HepG2 (cell line): Measurements from ENCODE around the gene KLRC2. TPM values are rescaled to one million over a fixed set of nuclear protein-coding genes. Genes with fewer than 3 reads are reported as not detected.
"Not testable (repeated sequence)": the region's sequence is repeated elsewhere in the genome, so short reads cannot be mapped to it uniquely, and the experiment has no call there.

Source experiments
- ATAC-seq: fragments of 200-7000 bp; cut with Tn5 transposase; 3 replicates; pipeline ENCODE4 v1.9.1; 2020; ENCODE audit warnings: mild to moderate bottlenecking, moderate library complexity
- BruUV-seq: library from RNA; stranded (reverse); fragments of 400-500 nt; replicated peaks from 2 replicates; lab custom pipeline; 2021; lab: Mats Ljungman, UMichigan
- CTCF ChIA-PET: fragments of 300-600 bp; formaldehyde crosslinking; extraction: SDS; loops from one replicate; lab custom pipeline; 2021; ENCODE audit warnings: low total read pairs, inconsistent platforms, low intra/inter-chr PET ratio; lab: Yijun Ruan, JAX
- POLR2A ChIA-PET: fragments of 350-600 bp; sonication (Branson Sonifier 250); formaldehyde crosslinking; loops from one replicate; lab custom pipeline; 2020; ENCODE audit warnings: antibody characterized with exemption, inconsistent platforms; lab: Yijun Ruan, JAX
- DNase-seq: peaks from one replicate; pipeline ENCODE4 v3.0.0-alpha.2; 2015; ENCODE audit warnings: low spot score
- FAIRE-seq: peaks from 3 replicates; lab custom pipeline; 2011; peaks lifted over from hg19 to GRCh38; lab: Jason Lieb, UNC
- H2AFZ ChIP-seq: one replicate; pipeline ENCODE4 v1.6.1; 2011; ENCODE audit warnings: low read length, inconsistent platforms
- H3K27ac ChIP-seq: fragments of 300-600 bp; 3 replicates; pipeline ENCODE4 v1.8.0; 2011; ENCODE audit warnings: mixed run types, mild to moderate bottlenecking, mixed read lengths, low read length, inconsistent platforms; ENCODE audit not compliant: insufficient read depth; ENCODE audit errors: extremely low read length
- H3K27me3 ChIP-seq, 2 experiments: fragments of 200-600 bp in 1 of 2; 2 replicates in 1 of 2; 3 replicates in 1 of 2; pipeline versions ENCODE4 v1.6.0 to v1.8.0; 2011; ENCODE audit warnings: low read length in 2 of 2, mild to moderate bottlenecking in 2 of 2, moderate library complexity in 2 of 2, inconsistent platforms in 1 of 2; ENCODE audit not compliant: insufficient read depth in 2 of 2, control insufficient read depth in 1 of 2
- H3K36me3 ChIP-seq, 2 experiments: fragments of 200-600 bp in 1 of 2; replicated peaks in 1 of 2; 2 replicates in 1 of 2; 3 replicates in 1 of 2; pipeline versions ENCODE4 v1.5.1 to v1.8.0; 2011; ENCODE audit warnings: low read length in 2 of 2, inconsistent platforms in 1 of 2; ENCODE audit not compliant: insufficient read depth in 2 of 2, control insufficient read depth in 1 of 2
- H3K4me1 ChIP-seq: 2 replicates; pipeline ENCODE4 v1.5.1; 2012; ENCODE audit warnings: low read length, inconsistent platforms; ENCODE audit not compliant: insufficient read depth
- H3K4me2 ChIP-seq: 2 replicates; pipeline ENCODE4 v1.6.0; 2011; ENCODE audit warnings: low read depth, low read length, inconsistent platforms
- H3K4me3 ChIP-seq, 3 experiments: fragments of 200-600 bp in 1 of 3; sonication (generic), shearing (Covaris generic) in 1 of 3; replicated peaks in 1 of 3; 2 replicates each; pipeline ENCODE4 v1.5.1; 2011 to 2016; ENCODE audit warnings: low read length in 3 of 3, inconsistent platforms in 2 of 3, low read depth in 2 of 3, mild to moderate bottlenecking in 2 of 3, control low read depth in 1 of 3, mixed read lengths in 1 of 3; ENCODE audit not compliant: insufficient read depth in 1 of 3
- H3K79me2 ChIP-seq: one replicate; pipeline ENCODE4 v1.6.1; 2011; ENCODE audit warnings: low read length, inconsistent platforms; ENCODE audit not compliant: insufficient read depth
- H3K9ac ChIP-seq: 2 replicates; pipeline ENCODE4 v1.6.0; 2011; ENCODE audit warnings: mild to moderate bottlenecking, low read depth, low read length, inconsistent platforms; ENCODE audit not compliant: insufficient read depth
- H3K9me3 ChIP-seq: 2 replicates; pipeline ENCODE4 v1.5.1; 2012; ENCODE audit warnings: mild to moderate bottlenecking, low read length
- H4K20me1 ChIP-seq: 2 replicates; pipeline ENCODE4 v1.6.0; 2011; ENCODE audit warnings: inconsistent platforms, mild to moderate bottlenecking, low read length, moderate library complexity; ENCODE audit not compliant: insufficient read depth
- ATRX ChIP-seq: sonication (generic); formaldehyde crosslinking; IDR thresholded peaks from 2 replicates; pipeline ENCODE4 v1.4.0; 2020; ENCODE audit warnings: missing genetic modification reagents, borderline replicate concordance
- HMGXB4 ChIP-seq, 2 experiments: sonication (generic) in 1 of 2; formaldehyde crosslinking in 1 of 2; IDR thresholded peaks; 2 replicates each; pipeline versions ENCODE4 v1.4.0 to v1.6.1; 2018 to 2020; ENCODE audit warnings: missing genetic modification reagents in 2 of 2, borderline replicate concordance in 1 of 2, low read depth in 1 of 2, mild to moderate bottlenecking in 1 of 2, missing biosample characterization in 1 of 2
- IKZF4 ChIP-seq: sonication (generic); formaldehyde crosslinking; IDR thresholded peaks from 2 replicates; pipeline ENCODE4 v1.5.1; 2020; ENCODE audit warnings: borderline replicate concordance, mild to moderate bottlenecking, low read depth, missing genetic modification reagents; ENCODE audit errors: not compliant biosample characterization
- MIXL1 ChIP-seq: IDR thresholded peaks from 2 replicates; pipeline ENCODE4 v1.6.1; 2016
- POLR2A ChIP-seq, 2 experiments: IDR thresholded peaks; 2 replicates each; pipeline ENCODE4 v1.6.1; 2011; ENCODE audit warnings: low read depth in 2 of 2, low read length in 2 of 2, mild to moderate bottlenecking in 1 of 2, moderate library complexity in 1 of 2; ENCODE audit not compliant: insufficient read depth in 1 of 2
- RARG ChIP-seq: sonication (generic); formaldehyde crosslinking; IDR thresholded peaks from 2 replicates; pipeline ENCODE4 v1.4.0; 2020; ENCODE audit warnings: low read depth, mild to moderate bottlenecking, missing genetic modification reagents
- SOX6 ChIP-seq, 2 experiments: fragments of 450-650 bp in 1 of 2; sonication (generic) in 1 of 2; formaldehyde crosslinking in 1 of 2; IDR thresholded peaks; 2 replicates each; pipeline versions ENCODE4 v1.4.0 to v1.6.1; 2017 to 2020; ENCODE audit warnings: antibody characterized with exemption in 1 of 2, mild to moderate bottlenecking in 1 of 2, missing genetic modification reagents in 1 of 2
- TOPORS ChIP-seq: sonication (generic); formaldehyde crosslinking; IDR thresholded peaks from 2 replicates; pipeline ENCODE4 v1.8.0; 2023; ENCODE audit warnings: mild to moderate bottlenecking, missing genetic modification reagents
- ZNF644 ChIP-seq: IDR thresholded peaks from 2 replicates; pipeline ENCODE4 v1.6.1; 2016; ENCODE audit warnings: low read depth
- WGBS: methylation state at CpG from one replicate; pipeline ENCODE4 v1.1.6; 2017; ENCODE audit warnings: low lambda C conversion rate; 5-methylcytosine and 5-hydroxymethylcytosine counted together
- in situ Hi-C: cut with HindIII; loops from 2 replicates; pipeline ENCODE4 v1.10.0; 2017; ENCODE audit warnings: low pct_unique_long_range_greater_than_20kb; ENCODE audit not compliant: extremely low pct_ligation_motif_present
- intact Hi-C: fragments of 100-400 bp; cut with micrococcal nuclease; formaldehyde crosslinking; loops from one replicate; pipeline ENCODE4 v1.10.0; 2022; ENCODE audit not compliant: unreplicated experiment
- polyA plus RNA-seq, 8 experiments: library from polyadenylated mRNA; depleted of rRNA in 3 of 8; stranded (reverse) in 7 of 8; unstranded in 1 of 8; fragments of >200 nt; fragmentation: Illumina TruSeq in 4 of 8; extraction: Trizol in 4 of 8; gene quantifications; 2 replicates each; pipeline versions ENCODE4 v1.2.1 to v1.2.3, GENCODE V29; 2011 to 2016; ENCODE audit warnings: low read depth in 4 of 8, missing spikeins in 1 of 8, mixed read lengths in 1 of 8; ENCODE audit not compliant: insufficient read depth in 1 of 8
- total RNA-seq, 5 experiments: library from RNA; depleted of rRNA; stranded (reverse); fragments of >200 nt; fragmentation: Illumina TruSeq; extraction: Trizol; gene quantifications; 2 replicates each; pipeline ENCODE4 v1.2.3, GENCODE V29; 2016; ENCODE audit warnings: low read depth in 1 of 5

The KLRC2 gene
- total and polyA plus RNA-seq, 2 of the 13 experiments (the other 11 are each of a cell fraction or from before 2014, with no cell fraction given): 0.20 to 0.49 TPM

GRCh38 chr12:10387498-10387897 is 48.3 kb downstream of the KLRC2 start:
- H3K36me3 ChIP-seq, H4K20me1 ChIP-seq, ATAC-seq, intact Hi-C loops, H3K4me2 ChIP-seq, CTCF ChIA-PET, in situ Hi-C loops, H3K4me1 ChIP-seq, H3K79me2 ChIP-seq, H3K9ac ChIP-seq, H3K9me3 ChIP-seq, H2AFZ ChIP-seq, FAIRE-seq, H3K27me3 ChIP-seq, BruUV-seq, H3K27ac ChIP-seq, POLR2A ChIA-PET, DNase-seq, H3K4me3 ChIP-seq: not testable (repeated sequence)
- 44% methylated on average over 6 of the region's 6 CpGs for WGBS

GRCh38 chr12:10386857-10387256 is 49.0 kb downstream of the KLRC2 start:
- CTCF ChIA-PET: no interaction called here
- no peaks in the 10 kb centered on the region for H3K27me3 ChIP-seq
- no peaks in the 10 kb centered on the region for H3K9me3 ChIP-seq
- intact Hi-C loops (no loop called here), in situ Hi-C loops (no loop called here)
- H4K20me1 ChIP-seq: no peaks in the 10 kb centered on the region
- FAIRE-seq (no peak), DNase-seq (no peak), ATAC-seq (no peak)
- H3K79me2 ChIP-seq: no peaks in the 10 kb centered on the region
- no peak overlapping the region for H3K27ac ChIP-seq
- H2AFZ ChIP-seq: no peak overlapping the region
- H3K9ac ChIP-seq: no peak overlapping the region
- H3K4me3 ChIP-seq: no peak overlapping the region
- POLR2A ChIA-PET: no interaction called here
- no peaks in the 10 kb centered on the region for H3K36me3 ChIP-seq
- no peaks in the 10 kb centered on the region for H3K4me1 ChIP-seq
- WGBS: 4% methylated on average over 1 of the region's 1 CpG
- no TSS peak for BruUV-seq
- no peak overlapping the region for H3K4me2 ChIP-seq
- TF ChIP-seq POLR2A (IDR thresholded peaks at IDR 0.05; ENCODE audit: insufficient read depth in 1 of 2, low read depth in 2 of 2, low read length in 2 of 2) (no peak), RARG (CRISPR knock-in tag) (no peak), IKZF4 (no peak), SOX6 (IDR thresholded peaks at IDR 0.05) (no peak), SOX6 (CRISPR knock-in tag; IDR thresholded peaks at IDR 0.05) (no peak), TOPORS (no peak), ATRX (CRISPR knock-in tag) (no peak), MIXL1 (CRISPR knock-in tag) (no peak), ZNF644 (CRISPR knock-in tag) (no peak), HMGXB4 (CRISPR knock-in tag; IDR thresholded peaks at IDR 0.05; ENCODE audit: borderline replicate concordance in 1 of 2, low read depth in 1 of 2) (no peak)
